MM.1S (cell line): ENCODE results near the gene SIT1.
"Not testable (repeated sequence)": the region's sequence is repeated elsewhere in the genome, so short reads cannot be mapped to it uniquely, and the experiment has no call there.

Experiments used
- EZH2 ChIP-seq: fragments of 300-600 bp; sonication (generic); optimal IDR thresholded peaks from 2 replicates; pipeline ENCODE3; 2017; ENCODE audit warnings: low read depth, mild to moderate bottlenecking, antibody characterized with exemption, low read length, mixed read lengths
- EZH2phosphoT487 ChIP-seq: fragments of 300-600 bp; sonication (generic); IDR thresholded peaks from 2 replicates; pipeline ENCODE4 v1.6.1; 2018; ENCODE audit warnings: antibody characterized with exemption, low read length
- TF ChIP-seq, protein P1 (sequence below): fragments of 300-600 bp; sonication (generic); IDR thresholded peaks from 2 replicates; pipeline ENCODE4 v1.5.1; 2016; ENCODE audit warnings: antibody characterized with exemption, low read length, mixed read lengths

DNA sequence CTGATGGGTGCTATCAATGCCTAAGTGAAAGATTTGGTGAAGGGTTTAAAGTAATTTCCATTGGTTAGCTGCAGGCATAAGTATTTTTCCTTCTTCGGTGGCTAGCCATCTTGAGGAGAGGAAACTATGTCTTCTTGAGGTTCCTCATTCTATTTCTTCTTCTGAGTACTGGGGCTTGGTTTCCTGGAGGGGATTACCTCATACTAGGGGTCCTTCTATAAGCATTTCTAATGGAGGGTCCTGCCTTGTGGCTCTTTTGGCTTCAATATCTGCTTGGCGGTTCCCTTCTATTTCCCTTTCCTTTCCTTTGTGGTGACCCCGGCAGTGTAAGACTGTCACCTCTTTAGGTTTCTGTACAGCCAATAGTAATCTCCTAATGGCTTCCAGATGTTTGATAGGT is 9.3 kb downstream of the SIT1 start:
- TF ChIP-seq, protein P1, sequence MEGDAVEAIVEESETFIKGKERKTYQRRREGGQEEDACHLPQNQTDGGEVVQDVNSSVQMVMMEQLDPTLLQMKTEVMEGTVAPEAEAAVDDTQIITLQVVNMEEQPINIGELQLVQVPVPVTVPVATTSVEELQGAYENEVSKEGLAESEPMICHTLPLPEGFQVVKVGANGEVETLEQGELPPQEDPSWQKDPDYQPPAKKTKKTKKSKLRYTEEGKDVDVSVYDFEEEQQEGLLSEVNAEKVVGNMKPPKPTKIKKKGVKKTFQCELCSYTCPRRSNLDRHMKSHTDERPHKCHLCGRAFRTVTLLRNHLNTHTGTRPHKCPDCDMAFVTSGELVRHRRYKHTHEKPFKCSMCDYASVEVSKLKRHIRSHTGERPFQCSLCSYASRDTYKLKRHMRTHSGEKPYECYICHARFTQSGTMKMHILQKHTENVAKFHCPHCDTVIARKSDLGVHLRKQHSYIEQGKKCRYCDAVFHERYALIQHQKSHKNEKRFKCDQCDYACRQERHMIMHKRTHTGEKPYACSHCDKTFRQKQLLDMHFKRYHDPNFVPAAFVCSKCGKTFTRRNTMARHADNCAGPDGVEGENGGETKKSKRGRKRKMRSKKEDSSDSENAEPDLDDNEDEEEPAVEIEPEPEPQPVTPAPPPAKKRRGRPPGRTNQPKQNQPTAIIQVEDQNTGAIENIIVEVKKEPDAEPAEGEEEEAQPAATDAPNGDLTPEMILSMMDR, result not testable (repeated sequence)
- TF ChIP-seq EZH2, EZH2phosphoT487: not testable (repeated sequence)
